Muscle of back (tissue), 11 donors: ENCODE data around the gene TMEM184B. TPM values are rescaled to one million over a fixed set of nuclear protein-coding genes. Genes with fewer than 3 reads are reported as not detected.

Experiments
- DNase-seq, 3 donors: peaks; one replicate each; pipeline versions ENCODE4 v3.0.0 to v3.0.0-alpha.2; 2013
- polyA plus RNA-seq, 10 donors: library from polyadenylated mRNA; unstranded; fragments of 120-200 nt; gene quantifications; one replicate each; pipeline ENCODE4 v1.2.1, GENCODE V29; 2013; ENCODE audit not compliant: insufficient read length in 10 of 10

TMEM184B gene
- polyA plus RNA-seq, 10 donors, result 53.4 to 76.1 (median 68.1) TPM

DNA sequence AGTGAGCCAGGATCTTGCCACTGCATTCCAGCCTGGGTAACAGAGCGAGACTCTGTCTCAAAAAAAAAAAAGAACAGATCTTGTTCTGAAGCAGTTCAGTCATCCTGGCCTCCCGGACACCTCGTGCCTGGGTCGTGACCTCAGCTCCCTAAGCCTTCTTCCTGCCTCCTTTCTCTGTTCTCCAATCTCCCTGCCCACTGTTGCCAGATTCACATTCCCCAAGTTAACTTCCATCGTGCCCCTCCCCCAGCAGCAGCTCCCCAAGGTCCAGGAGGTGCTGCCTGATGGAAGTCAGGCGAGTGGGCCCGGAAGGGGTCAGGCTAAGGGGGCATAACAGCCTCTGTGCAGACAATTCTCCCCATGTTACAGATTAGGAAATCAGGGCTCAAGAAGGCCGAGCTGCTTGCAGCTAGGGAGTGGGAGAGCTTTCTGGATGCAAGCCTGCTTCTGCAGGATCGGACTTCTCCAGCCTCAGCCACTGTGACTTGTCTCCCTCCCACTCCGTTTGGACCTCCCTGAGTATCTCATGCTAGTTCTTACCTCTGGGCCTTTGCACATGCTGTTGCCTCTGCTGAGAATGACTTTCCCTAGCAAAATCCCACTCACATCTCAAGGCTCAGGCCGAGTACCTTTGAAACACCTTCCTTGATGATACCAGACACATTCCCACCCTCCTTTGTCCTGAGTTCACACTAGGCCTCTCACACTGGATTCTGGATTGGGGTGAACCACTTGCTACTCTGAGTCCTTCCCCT lies 14.3 kb upstream of the TMEM184B start:
- DNase-seq, result no peak

DNA sequence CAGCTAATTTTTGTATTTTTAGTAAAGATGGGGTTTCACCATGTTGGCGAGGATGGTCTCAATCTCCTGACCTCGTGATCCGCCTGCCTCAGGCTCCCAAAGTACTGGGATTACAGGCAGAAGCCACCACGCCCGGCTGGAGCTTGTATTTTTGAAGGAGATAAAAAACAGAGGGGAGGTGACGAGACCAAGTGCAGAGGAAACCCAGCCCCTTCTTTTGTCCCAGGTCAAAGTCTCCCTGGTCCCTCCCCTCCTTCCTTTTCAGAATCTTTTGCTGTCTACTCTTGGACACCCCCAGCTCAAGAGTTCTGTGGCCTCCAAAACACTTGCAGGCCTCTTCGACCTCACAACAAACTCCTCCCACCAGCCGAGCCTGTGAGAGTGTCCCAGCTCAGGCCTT lies 12.2 kb upstream of the TMEM184B start:
- DNase-seq, result no peak

DNA sequence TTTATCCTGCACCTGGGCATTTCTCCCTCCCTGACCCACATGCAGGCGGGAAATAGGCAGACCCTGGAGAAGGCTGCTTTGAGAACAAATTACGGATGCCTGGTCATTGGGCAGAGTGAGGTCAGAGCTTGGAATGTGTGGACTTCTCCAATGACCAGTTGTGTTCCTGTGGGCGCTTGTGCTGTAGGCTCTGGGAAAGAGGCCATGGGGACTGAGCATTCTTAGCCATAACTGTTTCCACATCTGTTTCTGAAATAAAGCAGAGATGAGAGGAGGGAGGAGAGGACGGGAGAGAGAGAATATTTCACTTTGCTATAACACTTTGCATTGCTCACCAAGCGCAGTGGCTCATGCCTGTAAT lies 11.2 kb upstream of the TMEM184B start:
- DNase-seq, result peak in 1 of 3 donors; percentile 79

DNA sequence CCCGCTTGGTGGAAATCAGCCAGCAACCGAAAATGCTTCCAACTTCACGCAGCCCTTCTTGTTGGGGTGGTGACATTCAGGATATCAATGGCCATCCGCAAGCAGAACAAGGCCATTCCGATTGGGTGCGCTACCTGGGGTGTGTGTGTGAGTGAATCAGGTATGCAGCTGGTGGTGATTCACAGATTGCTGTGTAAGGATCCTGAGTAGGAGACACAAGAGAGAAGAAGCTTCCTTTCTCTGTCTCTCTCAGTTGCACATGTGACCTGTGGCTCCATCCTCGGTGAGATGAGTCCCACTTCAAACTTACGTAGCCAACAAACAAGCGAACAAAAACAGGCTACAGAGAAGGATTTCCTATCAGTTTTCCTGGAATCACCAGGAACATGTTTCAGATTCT lies 9.6 kb upstream of the TMEM184B start:
- DNase-seq, result no peak

DNA sequence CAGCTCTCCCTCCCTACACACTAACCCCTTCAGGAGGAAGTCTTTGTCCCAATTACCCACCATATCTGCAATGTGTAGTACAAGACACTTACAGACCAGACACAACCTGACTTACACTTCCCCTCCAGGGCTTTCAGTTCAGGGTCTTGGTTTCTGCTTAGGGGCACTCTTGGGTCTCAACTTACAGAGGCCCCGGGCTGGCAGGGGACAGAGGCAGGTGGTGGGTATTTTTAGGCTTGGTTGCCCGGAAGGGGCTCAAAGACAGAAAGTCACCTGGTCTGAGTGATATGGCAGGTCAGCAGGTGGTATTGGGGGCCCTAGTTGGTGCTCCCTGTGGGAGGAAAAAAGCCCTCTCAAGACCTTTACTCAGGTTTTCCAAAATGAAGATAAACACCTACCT lies 3.4 kb upstream of the TMEM184B start:
- peak in 1 of 3 donors; percentile 34 for DNase-seq

DNA sequence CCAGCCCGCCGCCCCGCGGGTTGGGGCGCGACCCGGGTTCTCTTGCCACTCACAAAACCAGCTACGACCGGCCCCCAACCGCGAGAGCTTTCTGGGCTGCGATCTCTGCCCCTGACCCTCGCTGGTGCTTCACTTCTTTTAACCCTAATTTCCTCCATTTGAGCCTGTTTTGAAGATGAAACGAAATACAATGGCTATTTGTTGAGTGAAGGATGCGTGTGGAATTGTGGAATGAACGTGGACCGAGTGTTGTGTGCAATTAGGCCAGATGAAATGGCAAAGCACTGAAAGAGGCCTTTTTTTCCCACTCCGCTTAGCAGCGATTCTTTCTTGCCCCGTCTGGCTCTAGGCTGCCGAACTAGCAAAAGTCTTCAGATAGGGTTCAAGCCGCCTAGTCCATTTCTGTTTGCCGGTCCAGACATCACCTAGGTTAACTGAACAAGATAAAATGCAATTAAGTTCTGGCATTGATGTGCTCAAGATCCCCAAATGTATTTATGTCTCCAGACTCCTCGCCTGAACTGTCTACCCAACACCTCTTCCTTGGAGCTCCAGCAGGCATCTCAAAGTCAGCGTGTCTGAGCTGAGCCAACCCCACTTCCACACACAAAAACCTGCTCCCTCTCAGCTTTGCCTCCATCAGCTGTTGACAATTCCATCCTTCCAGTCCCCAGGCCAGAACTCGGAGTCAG lies 471 bp upstream of the TMEM184B start:
- no peak for DNase-seq

DNA sequence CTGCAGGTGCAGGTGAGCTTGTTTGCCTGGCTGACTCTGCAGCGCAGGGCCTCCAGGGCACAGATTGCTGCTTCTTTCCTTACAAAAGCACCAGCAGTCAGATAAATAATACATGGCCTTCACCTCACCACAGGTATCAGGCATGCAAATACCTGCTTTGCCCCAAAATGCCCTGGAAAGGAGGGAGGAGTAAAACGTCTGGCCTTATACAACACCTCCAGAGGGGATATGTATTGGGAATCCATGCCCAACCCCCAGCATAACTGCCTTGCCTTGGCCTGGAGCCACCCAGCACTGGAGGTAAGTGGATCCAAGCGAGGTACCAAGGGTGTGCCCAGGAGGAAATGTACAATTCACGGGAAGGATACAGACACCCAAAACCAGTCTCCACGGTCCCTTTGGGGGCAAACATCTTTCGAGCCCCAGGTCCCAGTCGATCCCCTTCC lies 860 bp downstream of the TMEM184B start:
- peak in 1 of 3 donors; percentile 39 for DNase-seq

DNA sequence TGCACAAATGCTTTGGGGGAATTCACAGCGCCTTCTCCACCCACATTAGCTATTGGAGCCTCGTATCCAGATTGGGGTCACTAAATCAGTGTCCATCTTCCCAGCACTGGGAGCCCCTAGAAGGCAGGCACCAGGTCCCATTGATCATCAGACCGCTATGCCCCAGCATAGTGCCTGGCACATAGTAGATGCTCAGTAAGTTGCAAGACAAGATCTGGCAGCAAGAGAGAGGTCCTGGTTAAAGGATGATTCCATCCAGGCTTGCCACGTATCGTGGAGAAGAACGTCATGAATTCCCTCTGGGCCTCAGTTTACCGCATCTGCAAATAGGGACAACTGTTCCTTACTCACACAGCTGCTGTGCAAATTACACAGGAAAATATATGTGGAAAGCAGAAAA lies 1.7 kb downstream of the TMEM184B start:
- no peak for DNase-seq

DNA sequence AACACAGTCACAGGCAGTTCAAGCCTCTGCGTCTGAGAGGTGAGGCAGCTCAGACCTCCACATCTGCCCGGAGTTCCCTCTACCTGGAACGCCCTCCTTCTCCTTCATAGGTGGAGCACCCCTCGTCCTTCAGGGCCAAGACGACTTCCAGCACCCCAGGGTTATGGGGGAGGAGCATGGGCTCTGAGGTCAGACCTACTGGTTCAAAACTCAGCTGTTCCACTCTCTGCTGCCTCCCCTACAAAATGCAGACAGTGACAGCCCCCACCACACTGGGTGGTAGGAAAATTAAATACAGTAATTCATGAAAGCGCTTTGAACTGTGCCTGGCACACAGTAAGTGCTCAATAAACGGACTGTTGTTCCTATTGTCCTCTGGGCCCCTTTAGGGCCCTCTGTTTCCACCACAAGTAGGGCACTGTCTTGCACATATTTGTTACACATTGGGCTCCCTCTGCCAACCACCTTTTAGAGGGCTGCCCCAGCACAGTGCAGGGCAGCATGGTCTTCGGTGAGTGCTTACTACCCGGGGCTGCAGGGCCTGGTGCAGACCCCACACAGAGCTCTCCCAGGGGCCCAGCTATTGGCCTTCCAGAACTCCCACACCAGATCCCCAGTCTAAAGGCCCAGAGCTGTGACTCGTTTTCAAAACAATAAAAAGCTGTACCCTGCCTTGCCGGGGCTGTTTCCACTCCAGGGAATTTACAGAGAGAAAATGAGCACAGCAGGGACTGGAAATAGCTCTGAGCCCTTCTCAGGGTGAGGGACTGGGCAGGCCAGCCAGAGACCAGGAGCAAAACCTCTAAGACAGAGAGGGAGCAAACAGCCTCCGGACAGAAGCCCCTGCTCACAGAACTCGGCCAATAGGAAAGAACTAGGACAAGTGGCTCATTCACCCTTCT lies 2.5 kb downstream of the TMEM184B start:
- DNase-seq, result no peak

DNA sequence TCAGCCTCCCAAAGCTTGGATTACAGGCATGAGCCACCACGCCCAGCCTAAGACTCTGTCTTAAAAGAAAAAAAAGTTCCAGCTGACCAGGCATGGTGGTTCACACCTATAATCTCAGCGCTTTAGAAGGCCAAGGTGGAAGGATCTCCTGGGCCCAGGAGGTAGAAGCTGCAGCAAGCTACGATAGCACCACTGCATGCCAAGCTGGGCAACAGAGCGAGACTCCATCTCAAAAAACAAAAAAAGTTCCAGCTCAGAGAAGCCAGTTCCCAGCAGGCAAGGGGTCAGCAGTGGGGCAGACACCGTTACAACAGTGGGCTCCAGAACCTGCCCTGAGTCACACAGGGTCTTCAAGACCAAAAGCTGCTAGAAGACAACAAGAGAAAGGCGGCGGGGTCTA lies 3.3 kb downstream of the TMEM184B start:
- DNase-seq, result no peak

DNA sequence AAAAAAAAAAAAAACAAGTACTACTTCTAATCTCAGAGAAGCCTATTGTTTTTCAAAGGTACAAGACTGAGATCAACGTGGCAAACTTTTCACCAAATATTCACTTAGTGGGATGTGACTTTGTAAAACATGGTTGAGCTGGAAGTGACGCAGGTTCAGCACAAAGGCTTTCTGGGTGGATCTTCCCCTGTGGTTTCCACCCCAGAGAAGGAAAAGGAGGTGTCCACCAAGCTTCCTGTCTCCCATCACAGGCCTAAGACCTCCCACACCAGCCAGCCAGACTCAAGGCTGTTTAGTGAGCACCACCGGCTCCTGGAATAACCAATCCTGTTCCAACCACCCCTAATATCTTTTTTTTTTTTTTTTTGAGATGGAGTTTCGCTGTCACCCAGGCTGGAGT lies 5.7 kb downstream of the TMEM184B start:
- peak in 1 of 3 donors; percentile 55 for DNase-seq

DNA sequence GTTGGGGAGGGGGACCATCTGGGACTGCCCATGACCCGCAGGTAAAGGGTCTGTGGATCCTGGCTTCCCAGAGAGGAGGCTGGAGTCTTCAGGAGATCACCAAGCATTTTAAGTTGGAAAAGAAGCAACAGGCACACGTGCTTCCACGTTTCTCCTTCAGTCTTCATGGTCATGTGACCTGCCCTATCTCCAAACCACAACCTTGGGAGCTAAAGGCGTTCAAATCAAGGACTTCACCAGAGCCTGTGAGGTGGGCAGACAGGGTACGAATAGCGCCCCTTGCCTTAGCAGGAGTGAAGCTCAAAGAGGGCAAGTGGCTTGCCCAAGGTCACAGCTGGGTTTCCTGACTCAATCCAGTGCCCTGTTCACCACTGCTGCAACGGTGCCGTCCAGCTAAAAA lies 6.7 kb downstream of the TMEM184B start:
- no peak for DNase-seq

DNA sequence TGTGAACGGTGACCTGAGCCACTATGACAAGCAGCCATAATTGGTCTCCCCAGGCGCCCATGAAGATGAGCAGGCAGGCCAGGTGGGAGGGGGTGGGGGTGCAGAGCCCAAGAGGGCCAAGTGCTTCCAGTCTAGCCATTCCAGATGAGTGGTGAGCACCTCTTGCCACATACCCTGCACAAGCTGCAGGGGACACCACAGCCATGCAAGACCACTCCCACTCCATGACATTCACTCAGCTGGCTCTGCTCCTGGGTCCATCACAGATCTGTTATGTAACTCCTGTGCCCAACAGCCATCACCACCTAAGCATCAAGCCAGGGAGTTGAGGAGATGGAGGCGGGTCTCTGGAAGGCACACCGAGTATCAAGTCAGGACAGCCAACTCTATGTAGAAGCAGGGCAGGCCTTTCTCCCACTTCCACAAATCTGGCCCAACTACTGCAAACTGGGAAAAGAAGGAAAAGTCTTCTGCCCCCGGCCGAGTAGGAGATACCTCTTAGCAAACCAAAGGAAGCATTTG lies 8.4 kb downstream of the TMEM184B start:
- DNase-seq, result no peak

DNA sequence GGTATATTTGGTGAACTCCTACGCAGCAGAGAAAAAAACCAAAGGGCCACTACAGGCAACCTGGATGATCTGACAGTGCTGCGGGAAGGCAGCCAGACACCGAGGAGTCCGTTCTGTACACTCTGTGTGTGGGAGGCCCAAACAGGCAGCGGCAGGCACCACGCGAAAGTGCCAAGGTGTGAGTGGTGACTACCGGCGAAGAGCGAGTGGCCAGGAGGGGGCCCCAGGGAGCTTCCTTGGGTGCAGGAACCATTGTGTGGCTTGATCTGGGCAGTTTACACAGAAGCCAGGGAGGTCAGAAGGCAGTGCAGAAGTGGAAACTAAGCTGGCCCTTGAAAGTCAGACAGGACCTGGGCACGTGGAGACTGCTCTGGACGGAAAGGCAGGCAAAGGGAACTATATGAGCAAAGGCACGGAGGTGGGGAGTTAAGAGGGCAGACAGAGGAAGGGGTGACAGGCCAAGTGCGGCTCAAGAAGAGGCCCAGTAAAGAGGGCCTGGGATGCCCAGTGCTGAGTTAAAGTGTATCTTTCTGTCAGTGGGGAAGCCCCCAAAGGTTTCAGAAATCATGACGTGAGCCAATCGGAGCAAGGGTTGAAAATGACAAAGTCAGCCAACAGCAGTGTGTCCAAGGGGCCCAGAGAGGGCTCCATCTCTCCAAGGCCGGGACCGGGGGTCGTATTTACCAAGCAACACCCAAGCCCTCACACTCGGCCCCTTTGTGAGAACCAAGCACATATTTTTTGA lies 10.6 kb downstream of the TMEM184B start:
- peak in 1 of 3 donors; percentile 35 for DNase-seq

DNA sequence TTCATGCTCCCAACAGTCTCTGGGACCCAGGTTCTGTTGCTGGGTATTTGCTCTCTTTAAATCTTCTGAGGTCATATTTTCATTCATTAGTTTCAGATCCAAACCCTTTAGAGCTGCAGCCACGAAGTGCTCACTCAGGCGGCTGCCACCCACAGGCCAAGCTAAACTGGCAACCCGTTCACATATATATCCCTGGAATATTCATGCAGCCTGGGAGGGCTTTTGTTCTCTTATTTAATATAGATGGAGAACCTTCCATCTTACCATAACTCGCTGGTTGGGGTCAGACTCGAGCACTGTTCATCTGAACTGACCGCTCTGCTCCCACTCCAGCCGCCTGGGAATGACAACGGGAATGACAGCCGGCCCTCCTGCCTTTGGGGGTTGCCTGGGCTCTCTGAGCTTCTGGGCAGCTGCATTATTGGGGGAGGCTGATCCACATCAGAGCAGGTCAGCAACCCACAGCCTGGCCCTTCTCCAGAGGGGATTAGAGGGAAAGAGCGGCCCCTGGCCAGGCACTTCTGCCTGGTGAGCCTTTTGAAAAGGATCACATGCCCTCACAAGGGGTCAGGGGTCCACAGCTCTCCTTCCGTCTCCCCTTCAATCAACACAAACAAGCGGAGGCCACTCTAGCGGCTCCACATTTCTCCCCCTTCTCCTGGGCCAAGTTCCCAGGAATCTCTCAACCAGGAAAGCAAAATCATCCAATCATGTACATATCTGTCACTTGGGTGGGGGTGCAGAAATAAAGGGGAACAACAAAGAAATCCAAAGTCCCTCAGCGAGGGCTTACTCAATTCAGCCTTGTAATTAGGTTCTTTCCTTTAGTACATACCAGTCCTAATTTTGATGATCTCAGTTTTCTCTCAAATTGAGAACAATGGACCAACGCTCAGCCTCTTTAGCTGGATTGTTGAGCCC lies 11.8 kb downstream of the TMEM184B start:
- DNase-seq, result peak in 1 of 3 donors; percentile 72

DNA sequence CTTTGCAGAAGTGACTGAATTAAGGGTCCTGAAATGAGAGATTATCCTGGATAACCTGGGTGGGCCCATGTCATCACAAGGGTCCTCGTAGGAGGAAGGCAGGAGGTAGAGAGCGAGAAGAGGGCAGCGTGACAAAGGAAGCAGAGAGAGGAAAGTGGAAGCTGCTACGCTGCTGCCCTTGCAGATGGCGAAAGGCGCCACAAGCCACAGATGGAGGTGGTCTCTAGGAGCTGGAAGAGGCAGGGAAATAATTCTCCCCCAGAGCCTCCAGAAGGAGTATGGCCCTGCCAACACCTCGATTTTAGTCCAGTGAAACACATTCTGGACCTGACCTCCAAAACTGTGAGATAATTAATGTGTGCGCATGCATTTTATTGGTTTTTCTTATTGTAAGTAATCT lies 13.4 kb downstream of the TMEM184B start:
- no peak for DNase-seq

DNA sequence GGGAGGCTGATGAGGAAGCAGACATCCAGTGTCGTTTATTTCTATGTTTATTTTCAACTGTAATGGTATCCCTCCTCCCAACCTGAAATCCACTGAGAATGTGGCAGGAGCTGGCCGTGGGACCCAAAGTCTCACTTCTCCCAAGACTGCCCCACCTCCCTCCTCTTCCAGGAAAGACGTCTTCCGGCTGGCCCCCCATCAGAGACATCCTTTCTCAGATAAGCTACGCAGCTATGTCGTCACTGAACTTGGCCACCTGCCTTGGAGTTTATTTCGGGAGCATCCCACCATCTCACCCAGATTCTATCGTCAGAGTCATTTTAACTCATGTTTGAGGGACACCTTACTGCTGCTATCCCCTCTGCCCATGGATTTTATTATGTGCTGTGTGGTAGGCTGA lies 13.9 kb downstream of the TMEM184B start:
- peak in 1 of 3 donors; percentile 58 for DNase-seq

DNA sequence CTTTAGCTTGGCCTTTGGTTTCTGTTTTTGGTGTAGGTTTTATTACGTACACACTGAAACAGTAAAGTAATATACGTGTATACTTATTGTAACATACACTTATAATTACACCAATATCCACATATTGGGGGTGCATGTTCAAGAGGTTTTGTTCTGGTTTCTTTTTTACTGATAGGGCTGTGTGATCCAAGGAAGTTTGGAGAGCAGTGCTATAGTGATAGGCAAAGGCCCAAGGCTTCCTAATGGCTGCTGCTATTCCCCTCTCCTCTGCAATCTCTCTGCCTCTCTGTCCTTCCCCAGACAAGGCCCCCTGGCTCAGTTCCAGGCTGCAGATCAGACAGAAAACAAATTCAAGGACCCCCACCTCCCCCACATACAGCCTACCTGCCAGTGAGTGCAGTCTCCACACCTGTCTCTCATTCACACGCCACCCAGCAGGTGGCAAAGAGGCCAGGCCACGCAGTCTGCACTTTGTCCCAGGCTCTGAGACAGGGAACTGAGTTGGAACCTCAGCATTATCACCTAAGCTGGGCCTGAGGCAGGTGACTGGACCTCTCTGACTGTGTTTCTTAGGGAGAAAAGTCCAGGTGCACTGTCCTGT lies 15.1 kb downstream of the TMEM184B start:
- no peak for DNase-seq

DNA sequence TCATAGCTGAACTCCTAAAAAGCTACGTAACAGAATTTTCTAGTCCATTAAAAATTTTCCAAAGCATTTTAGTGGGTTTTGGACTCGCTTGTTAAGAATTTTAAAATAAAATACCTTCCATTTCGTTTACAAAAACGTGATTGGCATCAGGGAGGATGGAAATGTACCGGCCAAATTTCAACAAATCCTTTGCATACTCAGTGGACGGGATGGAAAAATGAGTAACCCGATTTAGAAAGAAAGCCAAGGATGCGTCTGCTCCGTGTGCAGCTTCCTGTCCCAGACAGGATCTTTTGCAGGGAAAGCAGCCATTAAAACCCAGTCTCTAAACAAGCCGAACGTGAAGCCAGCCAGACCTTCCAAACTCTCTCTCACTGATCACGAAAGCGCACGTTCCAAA lies 15.6 kb downstream of the TMEM184B start:
- DNase-seq, result peak; percentile 76 to 93 (median 87)

DNA sequence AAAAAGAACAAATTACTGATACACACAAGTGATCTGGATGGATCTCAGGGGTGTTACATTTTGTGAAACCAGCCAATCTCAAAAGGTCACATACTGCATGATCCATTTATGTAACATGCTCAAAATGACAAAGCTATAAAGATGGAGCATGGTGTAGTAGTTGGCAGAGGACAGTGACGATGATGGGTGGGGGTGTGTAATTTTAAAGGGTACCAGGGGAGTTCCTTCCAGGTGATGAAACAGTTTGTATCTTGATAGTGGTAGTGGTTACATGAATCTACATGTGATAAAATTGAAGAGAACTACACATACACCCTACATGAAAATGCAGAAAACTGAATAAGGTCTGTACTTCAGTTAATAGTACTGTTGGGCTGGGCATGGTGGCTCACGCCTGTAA lies 17.1 kb downstream of the TMEM184B start:
- DNase-seq, result no peak
